Dermis blood vessel endothelial cell (primary cell): ENCODE measurements around the gene RALGAPA1. TPM values are rescaled to one million over a fixed set of nuclear protein-coding genes. Genes with fewer than 3 reads are reported as not detected.
"Not testable (repeated sequence)": the region's sequence is repeated elsewhere in the genome, so short reads cannot be mapped to it uniquely, and the experiment has no call there.

ENCODE experiments used
- DNase-seq: peaks from one replicate; pipeline ENCODE4 v3.0.0; 2010
- total RNA-seq: library from RNA; depleted of rRNA; stranded (reverse); fragments of >200 nt; gene quantifications from 2 replicates; pipeline ENCODE4 v1.2.3, GENCODE V29; 2014

Gene RALGAPA1
- total RNA-seq, 1 donor from 2014 or later, result 44.1 TPM

DNA sequence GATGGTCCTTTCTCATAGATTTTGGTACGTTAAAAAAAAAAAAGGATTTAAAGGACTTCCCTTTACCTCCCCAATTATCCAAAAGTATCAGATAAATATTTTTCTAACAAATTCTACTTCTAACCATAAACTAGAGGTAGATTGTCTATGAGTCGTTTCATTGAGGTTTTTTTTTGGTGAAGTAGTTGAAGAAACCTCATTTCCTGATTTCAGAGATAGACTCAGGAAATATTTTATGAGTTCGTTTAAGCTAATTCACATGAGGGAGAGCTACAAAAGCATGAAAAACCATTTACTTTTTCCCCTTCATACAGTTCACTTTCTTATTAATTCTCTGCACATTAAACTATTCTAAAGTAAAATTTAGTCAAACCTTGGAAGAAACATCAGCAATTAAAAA lies 112.5 kb downstream of the RALGAPA1 start:
- no peak for DNase-seq

- no peak for DNase-seq
These were observed 113.0 kb downstream of the RALGAPA1 start for GRCh38 chr14:35696119-35696518.

GRCh38 chr14:35695647-35696046 lies 113.4 kb downstream of the RALGAPA1 start:
- DNase-seq, result no peak

- DNase-seq, result no peak
These were observed 114.0 kb downstream of the RALGAPA1 start for GRCh38 chr14:35695072-35695471.

DNA sequence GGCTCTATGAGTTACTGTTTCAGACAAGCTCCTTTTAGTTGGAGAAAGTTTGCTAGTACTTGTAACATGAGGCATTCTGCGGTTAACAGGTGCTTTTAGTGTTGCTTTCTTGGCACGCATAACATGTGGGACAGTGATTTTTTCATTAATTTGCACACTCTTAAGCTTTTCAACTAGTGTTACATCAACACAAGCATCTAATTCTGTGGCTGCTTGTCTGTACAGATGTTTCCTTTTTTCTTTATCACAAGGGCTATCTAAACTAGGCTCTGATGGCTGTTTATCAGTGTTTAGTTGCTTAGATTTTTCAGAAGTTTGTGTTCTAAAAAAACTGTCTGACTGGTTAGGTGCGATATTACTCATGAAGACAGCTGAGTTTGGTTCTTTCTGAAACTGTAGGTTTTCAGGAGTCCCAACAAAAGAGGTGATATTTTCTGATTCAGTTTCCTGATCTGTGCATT lies 120.1 kb downstream of the RALGAPA1 start:
- peak; percentile 38 for DNase-seq

GRCh38 chr14:35688126-35688826 lies 120.8 kb downstream of the RALGAPA1 start:
- DNase-seq, result no peak

- DNase-seq, result peak; percentile 79
These were observed 121.7 kb downstream of the RALGAPA1 start for GRCh38 chr14:35687335-35687939.

DNA sequence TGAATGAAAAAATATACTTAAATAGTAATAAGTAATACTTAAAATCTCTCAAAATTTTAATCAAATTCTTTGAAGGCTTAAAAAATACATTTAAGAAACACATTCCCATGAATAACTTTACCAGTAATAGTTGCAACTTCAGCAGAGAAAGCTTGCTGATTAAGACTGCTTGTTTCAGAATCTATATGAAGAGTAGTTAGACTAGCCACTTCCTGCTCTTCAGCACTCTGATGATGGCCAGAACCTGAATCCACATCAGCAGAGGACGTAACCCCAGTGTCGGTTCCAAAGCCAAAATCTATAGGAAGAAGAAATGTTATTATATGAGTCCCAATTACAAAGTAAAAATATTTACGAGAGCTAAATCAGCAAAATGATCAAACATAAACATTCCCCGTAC lies 125.4 kb downstream of the RALGAPA1 start:
- DNase-seq, result not testable (repeated sequence)

GRCh38 chr14:35682802-35683201 lies 126.3 kb downstream of the RALGAPA1 start:
- no peak for DNase-seq

- no peak for DNase-seq
These were observed 130.6 kb downstream of the RALGAPA1 start for GRCh38 chr14:35678403-35679028.

DNA sequence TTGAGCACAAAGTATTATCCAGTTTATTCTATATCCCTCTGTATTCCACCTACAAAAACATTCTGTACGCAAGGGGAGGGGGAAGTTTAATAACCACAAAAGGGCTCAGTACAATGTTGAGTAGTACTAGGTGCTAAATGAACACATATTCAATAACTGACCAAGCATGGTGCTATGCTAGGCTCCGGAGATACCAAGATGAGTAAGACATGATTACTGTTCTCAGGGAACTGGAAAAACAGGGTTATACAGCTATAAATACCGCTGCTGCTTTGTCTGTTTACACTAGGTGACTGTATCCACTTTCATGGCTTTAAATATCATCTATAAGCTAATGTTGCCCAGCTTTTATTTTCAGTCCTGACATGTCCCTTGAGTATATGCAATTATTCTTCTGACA lies 139.3 kb downstream of the RALGAPA1 start:
- peak; percentile 5 for DNase-seq

GRCh38 chr14:35666429-35667043 lies 142.6 kb downstream of the RALGAPA1 start:
- no peak for DNase-seq

GRCh38 chr14:35661875-35662274 lies 147.2 kb downstream of the RALGAPA1 start:
- DNase-seq, result no peak

DNA sequence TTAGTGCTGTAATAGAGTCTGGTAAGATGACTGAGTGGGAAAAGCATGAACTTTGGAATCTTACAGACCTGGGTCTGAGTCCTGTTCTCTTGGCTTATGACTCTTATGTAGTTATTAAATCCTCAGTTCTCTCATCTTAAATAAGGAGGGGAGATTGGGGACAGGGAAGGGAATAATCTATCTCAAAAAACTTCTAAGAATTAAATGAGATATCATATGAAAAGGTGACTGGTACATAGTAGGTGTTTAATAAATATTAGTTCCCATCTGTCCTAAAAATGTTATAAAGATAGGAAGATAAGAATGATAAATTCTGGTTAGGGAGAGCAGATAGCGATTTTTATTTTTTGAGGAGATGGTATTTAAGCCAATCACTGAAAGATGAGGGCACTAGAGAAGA lies 156.1 kb downstream of the RALGAPA1 start:
- no peak for DNase-seq

DNA sequence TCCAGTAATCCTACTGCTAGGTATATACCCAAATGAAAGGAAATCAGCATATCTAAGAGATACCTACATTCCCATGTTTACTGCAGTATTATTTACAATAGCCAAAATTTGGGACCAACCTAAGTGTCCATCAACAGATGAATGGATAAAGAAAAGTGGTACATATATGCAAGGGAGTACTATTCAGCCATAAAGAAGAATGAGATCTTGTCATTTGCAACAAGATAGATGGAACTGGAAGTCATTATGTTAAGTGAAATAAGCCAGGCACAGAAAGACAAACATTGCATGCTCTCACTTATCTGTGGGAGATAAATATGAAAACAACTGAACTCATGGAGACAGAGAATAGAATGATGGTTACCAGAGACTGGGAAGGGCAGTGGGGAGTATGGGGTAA lies 165.6 kb downstream of the RALGAPA1 start:
- DNase-seq, result no peak

- DNase-seq, result no peak
These were observed 171.2 kb downstream of the RALGAPA1 start for GRCh38 chr14:35637851-35638250.

- DNase-seq, result no peak
These were observed 171.8 kb downstream of the RALGAPA1 start for GRCh38 chr14:35637269-35637668.

DNA sequence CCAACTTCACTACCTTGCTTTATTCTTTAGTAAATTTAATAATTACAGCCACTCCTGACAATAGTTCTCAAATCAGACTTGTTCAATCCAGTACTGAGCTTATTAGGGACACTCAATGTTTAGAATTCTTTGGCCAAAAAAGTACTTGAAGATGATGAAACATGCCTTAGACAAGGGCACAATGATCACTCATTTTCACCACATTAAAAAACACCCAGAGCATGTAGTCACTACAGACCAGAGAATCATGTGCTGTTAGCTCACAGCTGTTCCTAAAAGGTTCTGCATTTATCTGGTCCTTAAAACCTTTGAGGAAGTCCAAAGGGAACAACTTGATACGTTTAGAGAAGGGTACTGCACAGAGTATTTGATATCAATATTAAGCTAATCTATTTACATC lies 176.4 kb downstream of the RALGAPA1 start:
- DNase-seq, result no peak

GRCh38 chr14:35632271-35632670 lies 176.8 kb downstream of the RALGAPA1 start:
- DNase-seq, result no peak

- DNase-seq, result no peak
These were observed 177.9 kb downstream of the RALGAPA1 start for GRCh38 chr14:35631071-35631805.

- no peak for DNase-seq
These were observed 180.1 kb downstream of the RALGAPA1 start for GRCh38 chr14:35628989-35629388.

GRCh38 chr14:35626947-35627346 lies 182.1 kb downstream of the RALGAPA1 start:
- DNase-seq, result not testable (repeated sequence)

DNA sequence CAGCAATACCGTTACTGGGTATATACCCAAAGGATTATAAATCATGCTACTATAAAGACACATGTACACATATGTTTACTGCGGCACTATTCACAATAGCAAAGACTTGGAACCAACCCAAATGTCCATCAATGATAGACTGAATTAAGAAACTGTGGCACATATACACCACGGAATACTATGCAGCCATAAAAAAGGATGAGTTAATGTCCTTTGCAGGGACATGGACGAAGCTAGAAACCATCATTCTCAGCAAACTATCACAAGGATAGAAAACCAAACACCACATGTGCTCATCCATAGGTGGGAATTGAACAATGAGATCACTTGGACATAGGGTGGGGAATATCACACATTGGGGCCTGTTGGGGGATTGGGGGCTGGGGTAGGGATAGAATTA lies 187.1 kb downstream of the RALGAPA1 start:
- not testable (repeated sequence) for DNase-seq
